ENCODE results near the gene CST1.
"Not testable (repeated sequence)": the region's sequence is repeated elsewhere in the genome, so short reads cannot be mapped to it uniquely, and the experiment has no call there.

- not testable (repeated sequence) for TF ChIP-seq CTCF (IDR thresholded peaks at IDR 0.05; ENCODE audit: insufficient read depth, low read depth, low read length); EZH2 (IDR thresholded peaks at IDR 0.05; ENCODE audit: insufficient read depth, low read length)
These were observed 15.3 kb downstream of the CST1 start for GRCh38 chr20:23735391-23735790.
